Stimulated activated CD4-positive, alpha-beta T cell treated with anti-CD3 and anti-CD28 coated beads, Interleukin-4, amount 100 ng/mL, for 1 hour (primary cell): ENCODE results near the gene CDKN1B.

Experiments used
- DNase-seq: peaks from one replicate; pipeline ENCODE4 v3.0.0-alpha.2; 2020

Gene CDKN1B

GRCh38 chr12:12704593-12705230 is 12.5 kb upstream of the CDKN1B start:
- no peak for DNase-seq

GRCh38 chr12:12705838-12706520 is 11.2 kb upstream of the CDKN1B start:
- DNase-seq: peak; percentile 44

DNA sequence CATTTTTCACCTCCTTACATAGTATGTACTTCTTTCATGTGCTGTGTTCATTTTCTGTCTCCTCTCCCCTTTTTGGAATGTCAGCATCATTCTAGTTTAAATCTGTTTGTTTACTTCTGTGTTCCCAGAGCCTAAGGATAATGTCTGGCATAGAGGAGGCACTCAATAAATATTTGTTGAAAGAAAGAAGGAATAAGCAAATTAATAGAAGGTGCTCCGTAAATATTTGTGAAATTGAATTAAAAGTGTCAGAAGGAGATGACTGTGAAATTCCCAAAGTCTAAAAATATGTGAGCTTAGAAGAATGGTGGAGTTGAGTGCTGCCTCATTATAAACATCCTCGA is 3.3 kb upstream of the CDKN1B start:
- no peak for DNase-seq

DNA sequence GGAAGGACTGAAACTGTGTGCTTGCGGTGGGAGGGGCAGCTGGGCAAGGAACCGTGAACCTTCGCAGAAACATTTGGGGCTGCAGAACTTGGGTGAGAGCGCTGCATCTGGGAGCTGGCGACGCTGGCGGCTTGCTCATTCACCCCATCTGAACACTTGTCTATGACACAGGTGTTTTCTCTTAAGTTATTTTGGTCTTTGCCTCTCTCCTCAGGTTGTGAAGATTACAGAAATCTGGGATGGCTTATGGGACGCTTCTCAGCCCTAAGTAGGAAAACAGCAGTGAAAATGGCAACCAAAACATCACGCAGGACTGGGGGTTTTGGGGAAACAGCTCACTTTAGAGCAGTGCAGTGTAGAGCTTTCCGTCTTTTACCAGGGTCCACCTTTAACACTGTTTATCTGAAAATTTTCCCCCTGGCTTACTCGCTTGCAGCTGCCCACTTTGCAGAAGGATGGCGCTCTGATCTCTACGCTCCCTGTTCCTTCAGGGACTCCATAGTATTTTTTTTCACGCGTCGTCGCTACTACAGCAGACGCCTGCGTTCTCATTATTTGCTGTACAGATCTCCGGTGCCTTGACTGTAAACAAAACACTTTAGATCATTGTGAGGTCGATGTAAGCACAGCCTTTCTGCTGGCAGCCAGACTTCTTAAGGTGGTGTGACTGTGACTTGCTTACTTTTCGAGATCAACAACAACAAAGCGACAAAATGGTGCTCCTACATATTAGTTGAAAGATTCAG is 2.7 kb upstream of the CDKN1B start:
- peak; percentile 48 for DNase-seq

DNA sequence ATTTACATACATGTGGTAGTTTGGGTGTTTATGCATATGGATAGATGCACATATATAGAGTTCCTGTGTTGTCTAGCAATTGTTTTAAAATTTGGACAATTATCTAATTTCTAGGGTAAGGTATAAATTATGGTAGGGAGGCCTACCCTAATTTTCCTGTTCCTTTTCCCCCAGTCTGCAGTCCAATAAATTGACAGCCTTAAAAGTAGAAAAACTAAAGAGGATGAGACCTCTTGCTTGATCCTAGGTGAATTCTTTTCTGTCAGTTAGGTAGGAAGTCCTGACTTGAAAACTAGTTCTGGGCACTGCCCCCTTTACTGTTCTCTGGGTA is 2.1 kb upstream of the CDKN1B start:
- no peak for DNase-seq

DNA sequence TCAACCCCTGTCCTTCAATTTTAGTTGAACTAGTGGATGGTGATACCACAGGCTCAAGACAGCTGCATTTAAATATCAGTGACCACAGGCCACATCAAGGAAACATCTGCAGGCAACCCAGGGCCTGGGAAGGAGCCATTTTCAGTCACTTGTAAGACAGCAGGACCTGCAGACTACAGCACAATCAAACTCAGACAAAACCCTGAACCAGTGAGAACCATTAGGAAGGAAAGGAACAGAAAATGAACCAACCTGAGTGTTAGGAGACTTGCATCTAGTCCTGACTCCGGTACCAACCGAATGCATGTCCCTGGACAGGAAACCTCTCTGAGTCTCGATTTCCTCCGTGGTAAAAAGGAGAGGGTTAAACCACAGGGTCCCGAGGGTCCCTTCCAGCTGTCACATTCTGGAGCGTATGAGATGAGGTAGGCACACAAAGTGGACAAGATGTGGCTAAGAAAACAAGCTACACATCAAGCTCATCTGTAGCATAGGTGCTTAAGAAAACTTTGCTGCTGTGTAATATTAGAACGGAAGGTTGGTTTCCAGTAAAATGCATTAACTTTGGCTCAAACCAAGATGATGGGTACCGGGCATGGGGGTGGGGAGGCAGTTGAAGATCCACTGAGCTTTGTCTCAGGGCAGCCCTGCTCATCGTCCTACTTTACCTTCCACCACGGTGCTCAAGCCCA is 1.6 kb upstream of the CDKN1B start:
- DNase-seq: peak; percentile 46

DNA sequence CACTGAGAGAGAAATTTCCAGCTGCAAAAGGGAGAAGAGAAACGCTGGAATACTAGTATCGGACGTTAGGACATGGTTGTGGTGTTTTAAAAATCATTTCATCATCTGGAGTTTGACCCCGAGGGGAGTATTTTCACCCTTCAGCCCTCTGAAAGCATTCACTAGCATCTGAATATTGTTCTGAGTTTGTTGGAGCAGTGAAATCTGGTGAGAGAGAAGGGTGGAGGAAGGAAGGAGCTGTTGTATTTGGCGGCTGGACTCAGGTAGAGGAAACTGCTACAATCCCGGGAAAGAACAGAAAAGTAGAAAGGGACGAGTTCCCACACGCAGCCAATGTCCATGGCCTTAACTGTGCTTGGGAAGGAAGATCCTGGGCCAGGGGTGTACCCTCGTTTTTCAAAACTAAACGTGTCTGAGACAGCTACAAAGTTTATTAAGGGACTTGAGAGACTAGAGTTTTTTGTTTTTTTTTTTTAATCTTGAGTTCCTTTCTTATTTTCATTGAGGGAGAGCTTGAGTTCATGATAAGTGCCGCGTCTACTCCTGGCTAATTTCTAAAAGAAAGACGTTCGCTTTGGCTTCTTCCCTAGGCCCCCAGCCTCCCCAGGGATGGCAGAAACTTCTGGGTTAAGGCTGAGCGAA is 896 bp upstream of the CDKN1B start:
- DNase-seq: no peak

DNA sequence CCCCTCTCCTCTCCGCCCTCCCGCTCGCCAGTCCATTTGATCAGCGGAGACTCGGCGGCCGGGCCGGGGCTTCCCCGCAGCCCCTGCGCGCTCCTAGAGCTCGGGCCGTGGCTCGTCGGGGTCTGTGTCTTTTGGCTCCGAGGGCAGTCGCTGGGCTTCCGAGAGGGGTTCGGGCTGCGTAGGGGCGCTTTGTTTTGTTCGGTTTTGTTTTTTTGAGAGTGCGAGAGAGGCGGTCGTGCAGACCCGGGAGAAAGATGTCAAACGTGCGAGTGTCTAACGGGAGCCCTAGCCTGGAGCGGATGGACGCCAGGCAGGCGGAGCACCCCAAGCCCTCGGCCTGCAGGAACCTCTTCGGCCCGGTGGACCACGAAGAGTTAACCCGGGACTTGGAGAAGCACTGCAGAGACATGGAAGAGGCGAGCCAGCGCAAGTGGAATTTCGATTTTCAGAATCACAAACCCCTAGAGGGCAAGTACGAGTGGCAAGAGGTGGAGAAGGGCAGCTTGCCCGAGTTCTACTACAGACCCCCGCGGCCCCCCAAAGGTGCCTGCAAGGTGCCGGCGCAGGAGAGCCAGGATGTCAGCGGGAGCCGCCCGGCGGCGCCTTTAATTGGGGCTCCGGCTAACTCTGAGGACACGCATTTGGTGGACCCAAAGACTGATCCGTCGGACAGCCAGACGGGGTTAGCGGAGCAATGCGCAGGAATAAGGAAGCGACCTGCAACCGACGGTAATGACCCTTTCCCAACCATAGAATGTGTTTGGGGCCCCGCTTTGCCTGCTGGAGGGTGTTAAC is 615 bp downstream of the CDKN1B start:
- DNase-seq: peak; percentile 17

DNA sequence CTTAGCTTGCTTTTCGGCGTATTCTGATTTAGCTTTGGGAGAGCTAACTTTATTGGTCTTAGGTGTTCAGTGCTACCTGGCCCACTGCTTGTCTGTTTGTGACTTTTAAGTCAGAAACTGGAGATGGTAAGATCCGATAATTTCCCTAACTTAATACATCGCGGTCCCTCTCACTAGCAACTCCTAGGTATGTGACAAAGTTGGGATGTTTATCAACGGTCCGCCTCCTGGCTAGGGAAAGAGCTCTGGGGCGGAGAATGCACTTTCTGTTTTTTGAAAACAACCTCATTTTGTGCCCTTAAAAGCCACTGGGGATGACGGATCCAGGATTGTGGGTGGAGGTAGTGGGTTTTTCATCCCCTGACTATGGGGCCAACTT is 1.2 kb downstream of the CDKN1B start:
- no peak for DNase-seq

GRCh38 chr12:12718853-12719252 is 1.7 kb downstream of the CDKN1B start:
- DNase-seq: no peak

- no peak for DNase-seq
Measured at GRCh38 chr12:12719496-12719895, 2.3 kb downstream of the CDKN1B start.

DNA sequence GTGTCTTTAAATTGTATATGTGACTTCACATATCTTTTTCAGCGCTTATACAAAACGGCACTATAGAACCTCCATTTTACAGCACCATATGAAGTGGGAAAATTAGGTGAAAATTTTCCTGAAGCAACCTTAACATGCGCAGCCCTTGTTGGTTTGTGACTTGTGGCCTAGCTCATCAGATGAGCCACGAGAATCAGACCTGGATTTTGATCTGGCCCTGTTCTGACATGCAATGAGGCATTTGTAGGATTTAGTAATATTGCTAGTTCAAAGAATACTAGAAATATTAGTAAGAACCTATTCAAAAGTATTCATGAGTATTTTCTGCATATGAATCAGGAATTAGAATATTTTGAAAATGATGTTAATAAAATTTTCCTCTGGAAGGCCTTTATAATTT is 2.9 kb downstream of the CDKN1B start:
- no peak for DNase-seq

DNA sequence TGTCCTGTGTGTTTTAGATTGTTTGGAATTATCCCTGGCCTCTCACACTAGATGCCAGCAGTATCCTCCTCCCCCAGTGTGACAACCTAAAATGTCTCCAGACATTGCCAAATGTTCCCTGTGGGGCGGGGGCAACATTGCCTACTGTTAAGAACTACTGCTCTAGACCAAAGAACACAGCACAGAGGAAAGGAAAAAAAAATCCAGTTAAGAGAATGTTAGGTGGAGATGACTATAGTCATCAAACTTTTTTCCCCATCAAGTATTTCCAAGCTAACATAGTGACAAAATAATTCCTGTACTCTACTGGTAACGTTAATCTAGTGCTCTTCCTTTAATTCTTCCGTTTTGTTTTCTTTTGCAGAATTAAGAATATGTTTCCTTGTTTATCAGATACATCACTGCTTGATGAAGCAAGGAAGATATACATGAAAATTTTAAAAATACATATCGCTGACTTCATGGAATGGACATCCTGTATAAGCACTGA is 3.5 kb downstream of the CDKN1B start:
- no peak for DNase-seq

DNA sequence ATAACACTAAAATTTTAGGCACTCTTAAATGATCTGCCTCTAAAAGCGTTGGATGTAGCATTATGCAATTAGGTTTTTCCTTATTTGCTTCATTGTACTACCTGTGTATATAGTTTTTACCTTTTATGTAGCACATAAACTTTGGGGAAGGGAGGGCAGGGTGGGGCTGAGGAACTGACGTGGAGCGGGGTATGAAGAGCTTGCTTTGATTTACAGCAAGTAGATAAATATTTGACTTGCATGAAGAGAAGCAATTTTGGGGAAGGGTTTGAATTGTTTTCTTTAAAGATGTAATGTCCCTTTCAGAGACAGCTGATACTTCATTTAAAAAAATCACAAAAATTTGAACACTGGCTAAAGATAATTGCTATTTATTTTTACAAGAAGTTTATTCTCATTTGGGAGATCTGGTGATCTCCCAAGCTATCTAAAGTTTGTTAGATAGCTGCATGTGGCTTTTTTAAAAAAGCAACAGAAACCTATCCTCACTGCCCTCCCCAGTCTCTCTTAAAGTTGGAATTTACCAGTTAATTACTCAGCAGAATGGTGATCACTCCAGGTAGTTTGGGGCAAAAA is 4.1 kb downstream of the CDKN1B start:
- DNase-seq: no peak

DNA sequence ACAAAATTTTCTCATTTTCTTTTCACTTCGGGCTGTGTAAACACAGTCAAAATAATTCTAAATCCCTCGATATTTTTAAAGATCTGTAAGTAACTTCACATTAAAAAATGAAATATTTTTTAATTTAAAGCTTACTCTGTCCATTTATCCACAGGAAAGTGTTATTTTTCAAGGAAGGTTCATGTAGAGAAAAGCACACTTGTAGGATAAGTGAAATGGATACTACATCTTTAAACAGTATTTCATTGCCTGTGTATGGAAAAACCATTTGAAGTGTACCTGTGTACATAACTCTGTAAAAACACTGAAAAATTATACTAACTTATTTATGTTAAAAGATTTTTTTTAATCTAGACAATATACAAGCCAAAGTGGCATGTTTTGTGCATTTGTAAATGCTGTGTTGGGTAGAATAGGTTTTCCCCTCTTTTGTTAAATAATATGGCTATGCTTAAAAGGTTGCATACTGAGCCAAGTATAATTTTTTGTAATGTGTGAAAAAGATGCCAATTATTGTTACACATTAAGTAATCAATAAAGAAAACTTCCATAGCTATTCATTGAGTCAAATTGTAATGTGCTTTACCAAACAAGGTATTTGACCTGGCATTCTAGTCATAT is 4.8 kb downstream of the CDKN1B start:
- no peak for DNase-seq

DNA sequence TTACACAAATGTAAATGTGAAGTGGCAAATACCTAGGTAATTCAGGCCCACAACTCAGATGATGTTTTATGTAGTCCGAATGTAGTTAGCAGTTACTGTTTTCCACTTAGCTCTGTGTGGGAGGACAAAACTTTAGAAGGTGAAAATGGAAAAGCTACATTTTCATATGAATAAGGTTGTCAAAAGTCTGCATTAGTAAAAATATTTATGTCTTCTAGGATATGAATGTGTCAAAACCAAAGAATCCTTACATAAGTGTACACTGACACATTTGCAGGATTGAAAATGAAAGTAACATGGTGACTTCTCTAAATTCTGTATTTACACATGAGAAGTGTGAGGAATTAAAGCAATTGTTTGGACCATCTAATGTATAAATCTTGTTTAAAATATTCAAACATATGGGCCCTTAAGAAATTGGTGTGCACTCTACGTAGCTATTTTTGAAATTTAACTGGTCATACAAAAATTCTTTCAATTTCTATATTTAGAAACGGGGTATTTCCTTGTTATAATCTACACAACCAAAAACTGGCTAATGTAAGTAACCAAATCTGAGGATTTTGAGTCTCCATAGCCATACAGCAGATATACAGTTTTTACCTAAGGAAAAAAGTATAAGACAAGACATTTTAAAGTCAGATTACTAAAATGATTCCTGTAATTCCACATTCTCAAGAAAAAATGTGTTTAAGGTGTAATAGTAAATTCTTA is 5.4 kb downstream of the CDKN1B start:
- no peak for DNase-seq

DNA sequence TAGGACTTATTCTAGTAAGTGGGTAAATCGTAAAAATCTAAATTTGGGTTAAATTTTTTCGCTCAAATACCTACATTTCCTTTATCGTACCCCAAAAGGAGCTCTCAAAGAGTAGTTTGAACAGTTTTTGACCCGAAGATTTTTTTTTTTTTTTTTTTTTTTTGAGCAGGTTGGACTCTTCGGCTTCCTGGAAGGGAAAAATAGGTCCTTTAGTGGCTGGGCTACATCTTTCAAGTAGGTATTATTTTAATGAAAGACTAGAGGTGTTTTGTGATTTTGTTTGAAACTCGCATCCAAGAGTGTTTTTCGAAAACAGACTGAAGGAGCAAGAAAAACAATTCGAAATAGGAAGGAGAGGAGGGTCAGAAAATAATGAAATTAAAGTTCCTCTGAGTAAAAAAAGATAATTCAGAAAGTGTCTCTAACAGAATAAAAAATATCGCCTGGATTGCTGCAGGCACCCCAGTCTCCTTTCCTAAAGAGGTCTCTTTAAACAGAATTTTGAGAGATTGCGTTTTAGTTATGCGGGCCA is 6.0 kb downstream of the CDKN1B start:
- DNase-seq: no peak

DNA sequence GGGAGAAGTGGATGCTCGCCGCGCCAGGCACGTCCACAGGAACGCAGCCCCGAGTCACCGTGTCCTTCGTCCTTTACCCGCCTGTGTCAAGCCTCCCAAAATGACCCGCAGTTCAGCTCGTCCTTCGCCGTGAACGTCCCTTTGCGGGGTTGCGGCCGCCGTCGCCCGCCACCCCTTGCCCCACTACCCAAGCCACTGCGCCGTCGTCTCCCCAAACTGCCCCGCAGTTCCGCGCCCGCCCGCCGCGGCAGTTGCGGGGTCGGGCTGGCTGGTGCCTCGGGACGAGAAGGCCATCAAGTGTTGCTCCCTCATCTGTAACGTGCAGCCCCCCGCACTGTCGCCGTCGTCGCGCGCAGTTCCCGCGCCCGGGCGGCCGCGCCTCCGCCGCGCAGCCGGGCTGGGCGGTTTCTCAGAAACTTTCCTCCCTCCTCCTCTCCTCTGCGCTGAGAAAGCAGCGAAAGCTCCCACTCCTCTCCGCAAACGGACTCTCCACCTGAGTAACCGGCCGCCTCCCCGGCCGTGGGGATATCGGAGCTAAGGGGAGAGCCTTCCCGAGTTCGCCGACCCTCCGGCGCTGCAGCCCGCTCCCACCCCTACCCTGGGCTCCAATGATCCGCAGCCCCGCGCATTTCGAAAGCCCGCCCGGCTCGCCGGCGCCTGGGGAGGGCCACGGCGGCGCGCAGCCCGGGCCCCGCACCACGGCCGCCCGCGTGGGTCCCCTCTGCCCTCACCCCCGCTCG is 6.7 kb downstream of the CDKN1B start:
- peak; percentile 47 for DNase-seq

GRCh38 chr12:12724421-12725085 is 7.4 kb downstream of the CDKN1B start:
- DNase-seq: peak; percentile 43
